Measurements from ENCODE around the gene ABCC6. TPM values are rescaled to one million over a fixed set of nuclear protein-coding genes. Genes with fewer than 3 reads are reported as not detected.

Gene ABCC6
- total RNA-seq, 1 donor from 2014 or later: 5.9 TPM

GRCh38 chr16:16176328-16176727, 47.0 kb downstream of the ABCC6 start:
- Mint-ChIP-seq H3K27ac (no peak overlapping the region), H3K27me3 (no peaks in the 10 kb centered on the region), H3K4me1 (ENCODE audit: unreplicated experiment) (no peaks in the 10 kb centered on the region), H3K9me3 (no peaks in the 10 kb centered on the region), H3K36me3 (no peaks in the 10 kb centered on the region), H3K4me3 (no peak overlapping the region)
- TF ChIP-seq, protein P1, sequence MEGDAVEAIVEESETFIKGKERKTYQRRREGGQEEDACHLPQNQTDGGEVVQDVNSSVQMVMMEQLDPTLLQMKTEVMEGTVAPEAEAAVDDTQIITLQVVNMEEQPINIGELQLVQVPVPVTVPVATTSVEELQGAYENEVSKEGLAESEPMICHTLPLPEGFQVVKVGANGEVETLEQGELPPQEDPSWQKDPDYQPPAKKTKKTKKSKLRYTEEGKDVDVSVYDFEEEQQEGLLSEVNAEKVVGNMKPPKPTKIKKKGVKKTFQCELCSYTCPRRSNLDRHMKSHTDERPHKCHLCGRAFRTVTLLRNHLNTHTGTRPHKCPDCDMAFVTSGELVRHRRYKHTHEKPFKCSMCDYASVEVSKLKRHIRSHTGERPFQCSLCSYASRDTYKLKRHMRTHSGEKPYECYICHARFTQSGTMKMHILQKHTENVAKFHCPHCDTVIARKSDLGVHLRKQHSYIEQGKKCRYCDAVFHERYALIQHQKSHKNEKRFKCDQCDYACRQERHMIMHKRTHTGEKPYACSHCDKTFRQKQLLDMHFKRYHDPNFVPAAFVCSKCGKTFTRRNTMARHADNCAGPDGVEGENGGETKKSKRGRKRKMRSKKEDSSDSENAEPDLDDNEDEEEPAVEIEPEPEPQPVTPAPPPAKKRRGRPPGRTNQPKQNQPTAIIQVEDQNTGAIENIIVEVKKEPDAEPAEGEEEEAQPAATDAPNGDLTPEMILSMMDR (conservative IDR thresholded peaks at IDR 0.05): no peak
- no peak for DNase-seq (ENCODE audit: extremely low spot score, unreplicated experiment)

GRCh38 chr16:16175296-16175695, 48.0 kb downstream of the ABCC6 start:
- TF ChIP-seq, protein P1 (conservative IDR thresholded peaks at IDR 0.05): no peak
- no peaks in the 10 kb centered on the region for H3K36me3 Mint-ChIP-seq
- no peak for DNase-seq (ENCODE audit: extremely low spot score, unreplicated experiment)

DNA sequence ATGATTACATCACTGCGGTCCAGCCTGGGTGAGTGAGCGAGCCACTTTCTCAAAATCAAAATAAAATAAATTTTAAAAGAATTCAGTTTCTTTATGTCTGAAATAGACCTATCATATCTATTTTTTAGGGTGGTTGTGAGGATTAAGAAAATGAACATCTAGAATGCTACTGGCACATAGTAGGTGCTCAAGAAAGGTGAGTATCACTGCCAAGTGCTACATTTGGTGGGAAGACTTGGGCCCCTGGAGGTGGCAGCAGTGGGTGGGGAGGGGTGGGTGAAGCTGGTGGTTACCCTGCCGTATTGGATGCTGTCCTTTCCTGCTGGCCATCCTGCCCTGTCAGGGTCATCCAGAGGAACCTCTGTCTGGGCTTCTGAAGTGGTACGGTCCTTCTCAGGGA, 50.3 kb downstream of the ABCC6 start:
- H3K27ac Mint-ChIP-seq: no peak overlapping the region
- no peaks in the 10 kb centered on the region for H3K27me3 Mint-ChIP-seq
- no peak overlapping the region for H3K4me3 Mint-ChIP-seq
- no peak for DNase-seq (ENCODE audit: extremely low spot score, unreplicated experiment)
- TF ChIP-seq, protein P1 (conservative IDR thresholded peaks at IDR 0.05): no peak
- no peaks in the 10 kb centered on the region for H3K36me3 Mint-ChIP-seq
- H3K9me3 Mint-ChIP-seq: no peaks in the 10 kb centered on the region
- no peaks in the 10 kb centered on the region for H3K4me1 Mint-ChIP-seq (ENCODE audit: unreplicated experiment)

More at GRCh38 chr16:16175296-16175695, 48.0 kb downstream of the ABCC6 start:
- Mint-ChIP-seq H3K9me3 (no peaks in the 10 kb centered on the region), H3K27ac (no peak overlapping the region), H3K27me3 (no peaks in the 10 kb centered on the region), H3K4me3 (no peak overlapping the region), H3K4me1 (ENCODE audit: unreplicated experiment) (no peaks in the 10 kb centered on the region)

DNA sequence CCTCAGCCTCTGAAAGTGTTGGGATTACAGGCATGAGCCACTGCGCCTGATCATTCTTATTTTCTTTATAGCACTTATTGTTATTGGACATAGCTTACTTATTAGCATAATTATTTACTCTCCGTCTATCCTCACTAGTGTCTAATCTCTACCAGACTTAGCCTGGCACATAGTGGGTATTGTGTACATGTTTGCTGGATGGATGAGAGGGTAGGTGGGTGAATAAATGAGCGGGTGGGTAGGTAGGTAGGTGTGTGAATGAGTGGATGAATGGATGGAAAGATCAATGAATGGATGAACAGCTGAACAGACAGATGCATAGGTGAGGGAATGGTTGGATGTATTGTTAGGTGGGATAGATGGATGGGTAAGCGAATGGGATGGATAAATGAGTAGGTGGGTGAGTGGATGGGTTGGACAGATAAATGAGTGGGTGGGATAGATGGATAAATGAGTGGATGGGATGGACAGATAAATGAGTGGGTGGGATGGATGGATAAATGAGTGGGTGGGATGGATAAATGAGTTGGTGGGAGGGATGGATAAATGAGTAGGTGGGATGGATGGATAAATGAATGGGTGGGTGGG, 51.9 kb downstream of the ABCC6 start:
- H3K27me3 Mint-ChIP-seq: no peaks in the 10 kb centered on the region
- no peaks in the 10 kb centered on the region for H3K36me3 Mint-ChIP-seq
- TF ChIP-seq, protein P1 (conservative IDR thresholded peaks at IDR 0.05): no peak
- H3K9me3 Mint-ChIP-seq: no peaks in the 10 kb centered on the region
- no peak for DNase-seq (ENCODE audit: extremely low spot score, unreplicated experiment)
- H3K4me3 Mint-ChIP-seq: no peak overlapping the region
- H3K27ac Mint-ChIP-seq: no peak overlapping the region
- no peaks in the 10 kb centered on the region for H3K4me1 Mint-ChIP-seq (ENCODE audit: unreplicated experiment)

- no peak overlapping the region for H3K4me3 Mint-ChIP-seq
These were observed 53.7 kb downstream of the ABCC6 start for GRCh38 chr16:16169615-16170014.

More at GRCh38 chr16:16169615-16170014, 53.7 kb downstream of the ABCC6 start:
- TF ChIP-seq, protein P1 (conservative IDR thresholded peaks at IDR 0.05): no peak
- Mint-ChIP-seq H3K36me3 (no peaks in the 10 kb centered on the region), H3K4me1 (ENCODE audit: unreplicated experiment) (no peaks in the 10 kb centered on the region), H3K9me3 (no peaks in the 10 kb centered on the region), H3K27me3 (no peaks in the 10 kb centered on the region), H3K27ac (no peak overlapping the region)
- DNase-seq (ENCODE audit: extremely low spot score, unreplicated experiment): no peak

Data from type B pancreatic cell (in vitro differentiated cells).